H1 (cell line): ENCODE results near the gene FAM53C. TPM values are rescaled to one million over a fixed set of nuclear protein-coding genes. Genes with fewer than 3 reads are reported as not detected.

Experiments used
- CHD7 ChIP-seq: fragments of 300-600 bp; sonication (generic); IDR thresholded peaks from 2 replicates; pipeline ENCODE4 v1.7.1; 2012; ENCODE audit warnings: low read length, moderate library complexity, mild to moderate bottlenecking, inconsistent platforms; ENCODE audit not compliant: insufficient replicate concordance
- CTCF ChIP-seq, 3 experiments: IDR thresholded peaks; 1 replicate in 2 of 3; 2 replicates in 1 of 3; pipeline versions ENCODE4 v1.5.1 to v1.6.1; 2011; ENCODE audit warnings: low read length in 3 of 3, mild to moderate bottlenecking in 3 of 3, inconsistent platforms in 2 of 3, low read depth in 1 of 3, moderate library complexity in 1 of 3; ENCODE audit not compliant: insufficient read depth in 1 of 3; ENCODE audit errors: control extremely low read depth in 1 of 3
- EP300 ChIP-seq, 2 experiments: IDR thresholded peaks; 1 replicate in 1 of 2; 2 replicates in 1 of 2; pipeline ENCODE4 v1.6.1; 2011 to 2012; ENCODE audit warnings: low read depth in 2 of 2, low read length in 2 of 2, mild to moderate bottlenecking in 2 of 2, borderline replicate concordance in 1 of 2, inconsistent platforms in 1 of 2, moderate library complexity in 1 of 2
- KDM1A ChIP-seq: fragments of 200-600, 300-600 bp; sonication (generic); IDR thresholded peaks from 2 replicates; pipeline ENCODE4 v1.7.1; 2016; ENCODE audit warnings: mild to moderate bottlenecking, low read length, borderline replicate concordance
- PHF8 ChIP-seq: fragments of 200-600 bp; sonication (generic); conservative IDR thresholded peaks from 2 replicates; pipeline ENCODE4 v1.7.1; 2012; ENCODE audit warnings: low read depth, mild to moderate bottlenecking, inconsistent platforms, low read length, moderate library complexity
- TEAD4 ChIP-seq: IDR thresholded peaks from 2 replicates; pipeline ENCODE4 v1.6.1; 2012; ENCODE audit warnings: low read depth, low read length, inconsistent platforms, mixed read lengths
- polyA plus RNA-seq, 7 experiments: library from polyadenylated mRNA; depleted of rRNA in 3 of 7; stranded (reverse) in 5 of 7; unstranded in 2 of 7; fragments of >200 nt in 5 of 7; fragments of 200-250 nt in 2 of 7; gene quantifications; 1 replicate in 5 of 7; 2 replicates in 1 of 7; 4 replicates in 1 of 7; pipeline versions ENCODE4 v1.2.1 to v1.2.3, GENCODE V29; 2011 to 2013; ENCODE audit warnings: missing spikeins in 2 of 7, mixed read lengths in 2 of 7
- total RNA-seq: library from RNA; stranded (reverse); fragmentation: NEBNext Ultra II Directional; extraction: Animal tissue kit (Norgen Biotek cat#: 25700); gene quantifications from 2 replicates; pipeline ENCODE4 v1.2.1, GENCODE V29; 2021

The FAM53C gene
- total and polyA plus RNA-seq, 2 of the 8 experiments (the other 6 are each of a cell fraction or from before 2014, with no cell fraction given) = 57.6 to 75.3 TPM

GRCh38 chr5:138316355-138316754 lies 21.7 kb upstream of the FAM53C start (continued):
- TF ChIP-seq KDM1A (no peak), CHD7 (no peak), TEAD4 (no peak), EP300 (IDR thresholded peaks at IDR 0.05; ENCODE audit: borderline replicate concordance in 1 of 2, low read depth in 2 of 2, low read length in 2 of 2) (no peak), CTCF (IDR thresholded peaks at IDR 0.05; ENCODE audit: control extremely low read depth in 1 of 3, insufficient read depth in 1 of 3, low read depth in 1 of 3, low read length in 3 of 3) (no peak), PHF8 (no peak)
